NCI-H226 (cell line): ENCODE measurements around the gene TUBGCP2.

Source experiments
- DNase-seq: peaks from one replicate; pipeline ENCODE4 v3.0.0-alpha.2; 2015

The TUBGCP2 gene

GRCh38 chr10:133261726-133262325 is 46.8 kb downstream of the TUBGCP2 start:
- DNase-seq: peak; percentile 16

- peak; percentile 39 for DNase-seq
Observed at GRCh38 chr10:133260895-133261725, 47.6 kb downstream of the TUBGCP2 start.

GRCh38 chr10:133259602-133259989 is 49.1 kb downstream of the TUBGCP2 start:
- no peak for DNase-seq

GRCh38 chr10:133258818-133259601 is 49.7 kb downstream of the TUBGCP2 start:
- DNase-seq: peak; percentile 90

- DNase-seq: peak; percentile 9
Observed at GRCh38 chr10:133258066-133258817, 50.4 kb downstream of the TUBGCP2 start.

- peak; percentile 69 for DNase-seq
Observed at GRCh38 chr10:133257489-133258065, 51.1 kb downstream of the TUBGCP2 start.

- no peak for DNase-seq
Observed at GRCh38 chr10:133255323-133255722, 53.3 kb downstream of the TUBGCP2 start.

GRCh38 chr10:133254421-133255120 is 54.1 kb downstream of the TUBGCP2 start:
- DNase-seq: no peak

GRCh38 chr10:133253361-133253955 is 55.2 kb downstream of the TUBGCP2 start:
- DNase-seq: no peak

- DNase-seq: no peak
Observed at GRCh38 chr10:133252223-133252552, 56.5 kb downstream of the TUBGCP2 start.

- no peak for DNase-seq
Observed at GRCh38 chr10:133251388-133252222, 57.1 kb downstream of the TUBGCP2 start.

- no peak for DNase-seq
Observed at GRCh38 chr10:133249975-133250754, 58.5 kb downstream of the TUBGCP2 start.

GRCh38 chr10:133249094-133249780 is 59.4 kb downstream of the TUBGCP2 start:
- no peak for DNase-seq

GRCh38 chr10:133248334-133248715 is 60.3 kb downstream of the TUBGCP2 start:
- DNase-seq: no peak

- DNase-seq: no peak
Observed at GRCh38 chr10:133247681-133248333, 60.9 kb downstream of the TUBGCP2 start.

- DNase-seq: no peak
Observed at GRCh38 chr10:133246236-133246626, 62.4 kb downstream of the TUBGCP2 start.

- DNase-seq: peak; percentile 24
Observed at GRCh38 chr10:133245439-133246235, 63.0 kb downstream of the TUBGCP2 start.

- no peak for DNase-seq
Observed at GRCh38 chr10:133243593-133243992, 65.1 kb downstream of the TUBGCP2 start.
